Activated CD8-positive, alpha-beta T cell treated with anti-CD3 and anti-CD28 coated beads for 36 hours (primary cell): ENCODE data around the gene KDELR1. TPM values are rescaled to one million over a fixed set of nuclear protein-coding genes. Genes with fewer than 3 reads are reported as not detected.

Experiments used
- ATAC-seq: fragments of 200-7000 bp; cut with Tn5 transposase; one replicate; pipeline ENCODE4 v1.10.0; 2021; ENCODE audit warnings: mild to moderate bottlenecking, moderate library complexity
- CTCF ChIA-PET: fragments of 350-600 bp; sonication (Branson Sonifier 250); formaldehyde crosslinking; loops from one replicate; lab custom pipeline; 2021; ENCODE audit warnings: antibody characterized with exemption; lab: Charles Lee
- POLR2A ChIA-PET: fragments of 350-600 bp; sonication (Branson Sonifier 250); formaldehyde crosslinking; loops from one replicate; lab custom pipeline; 2021; ENCODE audit warnings: antibody characterized with exemption; lab: Charles Lee
- DNase-seq: peaks from one replicate; pipeline ENCODE4 v3.0.0-alpha.2; 2020
- H3K27ac Mint-ChIP-seq: one replicate; pipeline ENCODE4 v1.8.0; 2021; ENCODE audit warnings: mild to moderate bottlenecking, mixed read lengths
- H3K27me3 Mint-ChIP-seq: one replicate; pipeline ENCODE4 v1.8.0; 2021; ENCODE audit warnings: mixed read lengths
- H3K36me3 Mint-ChIP-seq: one replicate; pipeline ENCODE4 v1.8.0; 2021; ENCODE audit warnings: low read depth, mixed read lengths
- H3K4me1 Mint-ChIP-seq: one replicate; pipeline ENCODE4 v1.8.0; 2021; ENCODE audit warnings: low read depth, mixed read lengths
- H3K4me3 Mint-ChIP-seq: one replicate; pipeline ENCODE4 v1.8.0; 2021; ENCODE audit warnings: mild to moderate bottlenecking, moderate library complexity, mixed read lengths
- H3K9me3 Mint-ChIP-seq: one replicate; pipeline ENCODE4 v1.8.0; 2021; ENCODE audit warnings: mixed read lengths
- intact Hi-C: fragments of 100-400 bp; cut with micrococcal nuclease; formaldehyde crosslinking; loops from one replicate; pipeline ENCODE4 v1.10.0; 2022
- total RNA-seq, 2 experiments: library from RNA; stranded (reverse); gene quantifications; one replicate each; pipeline ENCODE4 v1.2.3, GENCODE V29; 2021
- TF ChIP-seq, protein P1 (sequence below): fragments of 200-600 bp; IDR thresholded peaks from one replicate; pipeline ENCODE4 v1.8.0; 2022; ENCODE audit warnings: antibody characterized with exemption, mild to moderate bottlenecking

The KDELR1 gene
- total RNA-seq, 2 experiments from 2014 or later = 66.3 to 66.7 TPM

- CTCF ChIA-PET = interaction anchor here (1.1 kb wide), 1 partner anchor 73 kb away, joined by 6 read pairs; no protein-coding TSS in a partner anchor
- H3K27me3 Mint-ChIP-seq = no peaks in the 10 kb centered on the region
Measured at GRCh38 chr19:48386981-48387380, 4.4 kb downstream of the KDELR1 start.

DNA sequence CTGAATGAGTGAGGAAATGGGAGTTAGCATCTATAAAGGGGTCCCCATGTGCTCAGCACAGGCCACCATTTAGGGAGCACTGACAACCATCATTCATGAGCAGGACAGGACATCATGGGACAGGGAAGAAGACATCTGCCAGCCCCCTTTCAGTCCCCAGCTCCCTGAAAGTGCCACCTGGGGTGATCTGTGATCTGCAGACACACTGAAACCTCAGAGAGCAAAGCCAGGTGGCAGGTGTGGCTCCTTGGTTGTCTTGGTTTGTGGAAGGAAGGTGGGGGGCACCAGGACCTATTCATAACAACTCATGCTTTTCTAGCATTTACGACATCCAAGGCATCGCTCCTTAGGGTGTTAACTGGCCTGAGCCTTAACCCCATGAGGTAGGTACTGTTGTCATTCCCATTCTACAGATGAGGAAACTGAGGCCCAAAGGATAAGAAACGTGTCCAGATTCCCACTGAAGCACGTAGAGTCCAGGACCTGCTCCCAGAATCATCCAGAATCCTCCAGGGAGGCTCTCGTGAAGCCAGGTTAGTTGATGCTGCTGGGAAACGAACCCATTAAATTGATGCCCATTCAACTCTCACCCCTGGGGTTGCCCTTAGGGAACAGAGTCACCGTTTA is 5.8 kb downstream of the KDELR1 start:
- DNase-seq (no peak), ATAC-seq (no peak)
- CTCF ChIA-PET = interaction anchor here (1.0 kb wide), 1 partner anchor 164 kb away, joined by 3 read pairs; no protein-coding TSS in a partner anchor
- TF ChIP-seq, protein P1, sequence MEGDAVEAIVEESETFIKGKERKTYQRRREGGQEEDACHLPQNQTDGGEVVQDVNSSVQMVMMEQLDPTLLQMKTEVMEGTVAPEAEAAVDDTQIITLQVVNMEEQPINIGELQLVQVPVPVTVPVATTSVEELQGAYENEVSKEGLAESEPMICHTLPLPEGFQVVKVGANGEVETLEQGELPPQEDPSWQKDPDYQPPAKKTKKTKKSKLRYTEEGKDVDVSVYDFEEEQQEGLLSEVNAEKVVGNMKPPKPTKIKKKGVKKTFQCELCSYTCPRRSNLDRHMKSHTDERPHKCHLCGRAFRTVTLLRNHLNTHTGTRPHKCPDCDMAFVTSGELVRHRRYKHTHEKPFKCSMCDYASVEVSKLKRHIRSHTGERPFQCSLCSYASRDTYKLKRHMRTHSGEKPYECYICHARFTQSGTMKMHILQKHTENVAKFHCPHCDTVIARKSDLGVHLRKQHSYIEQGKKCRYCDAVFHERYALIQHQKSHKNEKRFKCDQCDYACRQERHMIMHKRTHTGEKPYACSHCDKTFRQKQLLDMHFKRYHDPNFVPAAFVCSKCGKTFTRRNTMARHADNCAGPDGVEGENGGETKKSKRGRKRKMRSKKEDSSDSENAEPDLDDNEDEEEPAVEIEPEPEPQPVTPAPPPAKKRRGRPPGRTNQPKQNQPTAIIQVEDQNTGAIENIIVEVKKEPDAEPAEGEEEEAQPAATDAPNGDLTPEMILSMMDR = no peak
- Mint-ChIP-seq H3K27ac (no peak overlapping the region), H3K9me3 (no peaks in the 10 kb centered on the region), H3K36me3 (peaks cover 39% of the 10 kb centered on the region), H3K4me3 (no peak overlapping the region), H3K27me3 (no peaks in the 10 kb centered on the region), H3K4me1 (peaks cover 3% of the 10 kb centered on the region)
- intact Hi-C loops = no loop called here
- POLR2A ChIA-PET = interaction anchor here (0.8 kb wide), 1 partner anchor 8 kb away, joined by 3 read pairs; no protein-coding TSS in a partner anchor

More at GRCh38 chr19:48386981-48387380, 4.4 kb downstream of the KDELR1 start:
- no peak overlapping the region for H3K27ac Mint-ChIP-seq
- ATAC-seq = no peak
- TF ChIP-seq, protein P1 = no peak
- no peak for DNase-seq
- no peak overlapping the region for H3K4me3 Mint-ChIP-seq
- POLR2A ChIA-PET = interaction anchor here (1.0 kb wide), 1 partner anchor 14 kb away, joined by 3 read pairs; no protein-coding TSS in a partner anchor
- intact Hi-C loops = no loop called here
- peaks cover 35% of the 10 kb centered on the region for H3K36me3 Mint-ChIP-seq
- peaks cover 6% of the 10 kb centered on the region for H3K4me1 Mint-ChIP-seq
- no peaks in the 10 kb centered on the region for H3K9me3 Mint-ChIP-seq

DNA sequence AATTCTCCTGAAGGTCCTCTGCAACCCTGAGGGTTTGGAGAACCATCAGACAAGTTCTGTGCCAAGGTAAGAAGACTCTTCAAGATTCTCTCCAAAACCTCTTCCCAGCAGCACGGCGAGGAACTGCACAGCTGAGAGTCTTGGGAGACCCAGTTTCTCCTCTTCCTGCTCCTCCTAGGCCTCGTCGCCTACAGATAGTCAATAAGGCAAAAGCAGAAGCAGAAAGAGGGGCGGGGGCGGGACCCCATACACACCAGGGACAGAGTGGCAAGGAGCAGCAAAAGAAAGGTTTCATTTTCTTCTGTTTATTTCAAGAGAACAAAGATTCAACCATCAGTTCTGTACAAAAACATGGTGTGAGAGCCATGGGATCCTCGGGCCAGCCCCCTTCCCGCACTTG is 9.1 kb downstream of the KDELR1 start:
- intact Hi-C loops = no loop called here
- DNase-seq (no peak), ATAC-seq (no peak)
- ChIA-PET POLR2A (no interaction called here), CTCF (no interaction called here)
- no peak overlapping the region for H3K4me3 Mint-ChIP-seq
- H3K27me3 Mint-ChIP-seq = no peaks in the 10 kb centered on the region
- TF ChIP-seq, protein P1 = no peak
- no peak overlapping the region for H3K27ac Mint-ChIP-seq
- H3K9me3 Mint-ChIP-seq = no peaks in the 10 kb centered on the region
- H3K4me1 Mint-ChIP-seq = no peaks in the 10 kb centered on the region
- peaks cover 27% of the 10 kb centered on the region for H3K36me3 Mint-ChIP-seq

GRCh38 chr19:48381178-48381950 is 10.0 kb downstream of the KDELR1 start:
- intact Hi-C loops = no loop called here
- H3K4me3 Mint-ChIP-seq = no peak overlapping the region
- no peak for ATAC-seq
- peaks cover 23% of the 10 kb centered on the region for H3K36me3 Mint-ChIP-seq
- ChIA-PET POLR2A (interaction anchor here (1.0 kb wide), 1 partner anchor 66 kb away, joined by 3 read pairs; no protein-coding TSS in a partner anchor), CTCF (no interaction called here)
- TF ChIP-seq, protein P1 = no peak
- H3K4me1 Mint-ChIP-seq = no peaks in the 10 kb centered on the region
- DNase-seq = no peak
- no peaks in the 10 kb centered on the region for H3K9me3 Mint-ChIP-seq
- no peaks in the 10 kb centered on the region for H3K27me3 Mint-ChIP-seq
- H3K27ac Mint-ChIP-seq = no peak overlapping the region

DNA sequence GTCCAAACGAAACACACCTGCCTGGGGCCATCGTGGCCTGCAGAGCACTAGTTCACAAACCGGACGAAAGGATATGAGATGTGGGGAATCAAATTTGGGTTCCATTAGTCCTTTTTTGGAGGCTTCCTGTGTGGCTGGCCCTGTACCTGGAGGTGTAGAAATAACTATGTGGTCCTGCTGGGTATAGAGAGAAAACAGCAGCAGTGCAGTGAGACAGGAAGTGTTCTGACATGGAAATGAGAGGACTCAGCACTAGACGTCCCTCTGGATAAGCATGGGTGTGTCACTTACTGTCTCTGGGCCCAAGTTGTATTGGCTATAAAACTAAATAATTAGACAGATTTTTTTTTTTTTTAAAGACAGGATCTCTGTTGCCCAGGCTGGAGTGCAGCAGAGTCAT is 12.3 kb downstream of the KDELR1 start:
- no peak for DNase-seq
- TF ChIP-seq, protein P1 = no peak
- Mint-ChIP-seq H3K9me3 (no peaks in the 10 kb centered on the region), H3K4me1 (no peaks in the 10 kb centered on the region), H3K4me3 (no peak overlapping the region), H3K27ac (no peak overlapping the region), H3K36me3 (peaks cover 11% of the 10 kb centered on the region), H3K27me3 (no peaks in the 10 kb centered on the region)
- intact Hi-C loops = no loop called here
- CTCF ChIA-PET = no interaction called here
- POLR2A ChIA-PET = interaction anchor here (0.7 kb wide), 1 partner anchor 128 kb away, joined by 3 read pairs; no protein-coding TSS in a partner anchor
- ATAC-seq = no peak
